HG03175 (cell line): Measurements from ENCODE around the gene MCRIP2.

Experiments used
- ATAC-seq: cut with Tn5 transposase; IDR thresholded peaks from one replicate; pipeline ENCODE4 v1.9.1; 2021; ENCODE audit warnings: mild to moderate bottlenecking, moderate library complexity; ENCODE audit not compliant: unreplicated experiment

The MCRIP2 gene

DNA sequence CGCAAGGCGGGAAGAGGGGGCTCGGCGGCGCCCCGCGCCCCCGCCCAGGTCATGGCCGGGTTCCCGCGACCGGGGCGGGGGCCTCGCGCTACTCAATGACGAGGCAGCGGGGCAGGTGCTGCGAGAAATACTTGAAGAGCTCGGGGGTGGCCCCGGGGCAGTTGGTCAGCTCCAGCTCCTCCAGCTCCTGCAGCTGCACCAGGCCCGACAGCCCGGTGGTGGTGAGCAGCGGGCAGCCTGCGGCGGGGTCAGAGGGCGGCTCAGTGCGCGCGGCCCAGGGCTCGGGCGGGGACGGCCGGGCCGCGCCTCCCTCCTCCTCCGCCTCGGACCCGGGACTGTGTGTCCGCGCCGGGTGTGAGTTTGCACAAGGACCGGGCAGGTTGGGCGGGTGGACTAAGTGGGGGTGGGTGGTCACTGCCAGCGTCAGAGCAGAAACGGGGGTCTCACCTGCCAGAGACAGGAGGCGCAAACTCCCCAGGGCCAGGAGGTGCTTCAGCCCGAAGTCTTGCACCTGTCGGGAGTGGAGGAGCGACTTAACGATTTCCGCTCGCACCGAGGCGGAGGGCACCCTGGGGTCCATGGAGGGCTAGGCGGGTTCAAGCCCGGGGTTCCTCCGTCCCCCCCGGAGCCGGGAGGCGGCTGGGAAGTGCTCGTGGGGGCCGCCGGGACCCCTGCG lies 52.7 kb downstream of the MCRIP2 start:
- ATAC-seq, result no peak

DNA sequence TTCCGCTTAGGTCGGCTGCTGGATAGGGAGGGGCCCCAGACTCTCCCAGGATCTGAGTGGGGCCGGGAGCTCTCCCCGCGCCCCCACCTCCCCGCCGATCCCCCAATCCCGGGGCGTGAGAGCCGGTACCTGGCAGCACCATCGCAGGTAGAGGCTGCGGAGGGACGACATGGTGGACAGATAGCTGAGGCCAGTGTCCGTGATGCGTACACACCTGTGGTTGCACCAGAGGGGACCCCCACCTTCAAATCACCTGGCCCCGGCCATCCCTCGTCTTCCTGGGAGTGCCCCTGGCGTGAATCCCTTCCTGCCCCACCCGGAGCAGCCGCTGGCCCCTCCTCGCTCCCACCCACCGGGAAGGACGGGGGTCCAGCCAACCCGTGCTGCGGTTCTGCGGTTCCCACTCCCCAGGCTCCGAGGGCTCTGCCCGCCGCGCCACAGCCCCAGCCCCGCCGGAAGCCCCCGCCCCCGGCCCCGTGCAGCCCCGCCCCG lies 53.3 kb downstream of the MCRIP2 start:
- ATAC-seq, result no peak

DNA sequence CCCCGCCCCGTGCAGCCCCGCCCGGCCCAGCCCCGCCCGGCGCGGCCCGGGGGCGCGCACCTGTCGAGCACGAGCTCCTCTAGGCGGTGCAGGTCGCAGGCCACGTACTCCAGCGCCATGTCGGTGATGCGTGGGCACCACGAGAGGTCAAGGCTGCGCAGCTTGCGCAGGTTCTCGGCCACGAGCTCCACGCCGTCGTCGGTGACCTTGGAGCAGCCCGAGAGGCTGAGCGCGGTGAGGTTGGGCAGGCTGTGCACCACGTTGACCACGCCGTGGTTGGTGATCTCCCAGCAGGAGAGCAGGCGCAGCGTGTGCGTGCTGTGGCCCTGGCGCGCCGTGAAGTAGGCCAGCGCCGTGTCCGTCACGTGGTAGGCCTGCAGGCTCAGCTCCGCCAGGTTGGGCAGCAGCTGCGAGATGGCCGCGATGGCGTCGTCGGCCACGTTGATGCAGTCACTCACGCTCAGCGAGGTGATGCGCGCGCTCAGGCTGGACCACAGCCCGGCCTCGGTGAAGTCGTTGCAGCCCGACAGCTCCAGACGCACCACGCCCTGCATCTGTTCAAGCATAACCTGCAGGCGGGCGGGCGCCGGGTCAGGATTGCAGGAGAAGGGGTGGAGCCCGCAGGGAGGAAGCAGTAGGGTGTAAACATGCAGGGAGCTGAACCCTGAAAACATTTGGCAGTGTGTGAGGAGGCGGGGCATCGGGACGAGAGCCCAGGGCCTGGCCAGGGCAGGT lies 53.9 kb downstream of the MCRIP2 start:
- no peak for ATAC-seq
